ENCODE results near the gene UNC119B.
"Not testable (repeated sequence)": the region's sequence is repeated elsewhere in the genome, so short reads cannot be mapped to it uniquely, and the experiment has no call there.

UNC119B gene

DNA sequence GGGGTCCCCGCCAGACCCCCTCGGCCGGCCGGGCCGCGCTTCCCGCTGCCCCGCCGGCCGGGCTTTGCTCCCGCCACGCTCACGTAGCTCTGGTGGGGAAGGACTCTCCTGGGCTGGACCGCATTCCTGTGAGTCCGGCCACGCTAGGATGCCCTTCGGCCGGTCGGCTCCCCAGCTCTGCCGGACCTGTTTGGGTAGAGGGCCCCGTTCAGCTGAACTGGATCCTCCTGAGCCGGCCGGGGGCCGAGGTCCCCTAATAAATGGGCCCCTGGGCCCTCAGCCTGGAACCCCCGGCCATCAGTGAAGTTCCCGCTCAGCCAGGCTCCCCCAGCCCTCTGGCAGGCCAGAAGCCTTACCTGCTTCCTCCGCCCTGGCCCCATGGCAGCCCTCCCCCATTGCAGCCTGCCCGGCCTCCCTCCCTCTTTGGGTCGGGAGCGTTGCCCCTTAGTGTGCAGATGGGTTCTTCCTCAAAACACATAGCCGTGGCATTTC, 593 bp downstream of the UNC119B start:
- peak in 22 of 42 donors; percentile 11 to 51 (median 30) for DNase-seq
- intact Hi-C loops (cut with DNase I): loop anchor here (2.0 to 5.0 kb wide), 2 partner anchors 24 to 129 kb away; partner anchors contain the start of genes MLEC and POP5

- intact Hi-C loops (cut with DNase I): loop anchor here (2.0 to 5.0 kb wide), 2 partner anchors 25 to 129 kb away; partner anchors contain the start of genes MLEC and POP5
- peak in 9 of 42 donors; percentile 7 to 45 (median 16) for DNase-seq
Measured at GRCh38 chr12:120711411-120711810, 1.2 kb downstream of the UNC119B start.

DNA sequence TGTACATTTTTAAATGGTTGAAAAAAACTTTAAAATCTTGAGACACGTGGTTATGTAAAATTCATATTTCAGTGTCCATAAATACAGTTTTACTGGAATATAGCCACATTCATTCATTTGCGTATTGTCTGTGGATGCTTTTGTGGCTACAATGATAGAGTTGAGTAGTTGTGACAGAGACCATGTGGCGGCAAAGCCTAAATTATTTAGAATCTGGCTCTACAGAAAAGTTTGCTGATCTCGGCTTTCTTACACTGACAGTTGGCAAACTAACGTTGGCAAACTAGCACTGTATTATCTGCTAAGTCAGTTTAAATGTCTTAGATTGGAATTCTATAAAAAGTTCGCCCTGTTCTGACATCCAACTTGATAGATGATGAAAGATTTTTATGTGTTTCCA, 2.4 kb downstream of the UNC119B start:
- DNase-seq: no peak
- intact Hi-C loops (cut with DNase I): loop anchor here (2.0 to 5.0 kb wide), 2 partner anchors 66 to 130 kb away; partner anchors contain the start of gene POP5

DNA sequence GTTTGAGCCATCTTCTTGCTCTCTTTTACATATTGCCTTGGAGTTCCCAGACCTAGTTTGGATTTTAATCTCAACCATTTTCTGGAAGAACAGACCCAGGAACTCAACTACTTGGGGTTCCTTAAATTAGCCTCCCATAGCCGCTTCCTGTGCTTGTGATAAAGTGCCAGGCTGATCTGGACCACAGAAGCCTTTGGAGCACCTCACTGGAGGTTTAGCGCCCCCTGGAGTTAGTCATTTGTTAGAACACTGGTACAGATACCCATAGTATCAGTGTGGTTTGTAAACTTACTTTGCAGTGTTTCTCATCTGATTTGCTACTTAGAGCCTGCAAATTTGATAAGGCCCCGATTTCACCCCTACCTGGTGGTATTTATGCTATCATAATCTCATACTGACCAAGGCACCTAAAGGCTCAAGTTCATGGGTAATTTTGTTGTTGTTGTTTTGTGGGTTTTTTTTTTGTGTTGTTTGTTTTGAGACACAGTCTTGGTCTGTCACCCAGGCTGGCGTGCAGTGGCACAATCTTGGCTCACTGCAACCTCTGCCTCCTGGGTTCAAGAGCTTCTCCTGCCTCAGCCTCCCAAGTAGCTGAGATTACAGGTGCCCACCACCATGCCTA, 3.7 kb downstream of the UNC119B start:
- intact Hi-C loops (cut with DNase I): loop anchor here (2.0 to 5.0 kb wide), 2 partner anchors 67 to 132 kb away; partner anchors contain the start of gene POP5
- peak in 41 of 42 donors; percentile 40 to 94 (median 77) for DNase-seq

DNA sequence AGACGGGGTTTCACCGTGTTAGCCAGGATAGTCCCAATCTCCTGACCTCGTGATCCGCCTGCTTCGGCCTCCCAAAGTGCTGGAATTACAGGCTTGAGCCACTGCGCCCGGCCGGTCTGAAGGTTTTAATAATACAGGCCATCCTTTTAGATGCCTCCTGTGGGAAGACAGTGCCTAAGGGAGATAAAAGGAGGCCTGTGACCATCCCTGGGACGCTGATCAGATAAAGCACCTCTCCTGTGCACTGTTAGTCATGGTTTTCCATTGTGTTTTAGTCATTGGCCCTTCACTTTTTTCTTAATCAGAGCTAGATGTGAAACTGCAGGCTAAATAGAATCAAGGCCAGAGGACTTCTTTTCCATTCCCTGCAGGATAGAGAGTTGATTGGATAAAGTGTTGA, 7.8 kb downstream of the UNC119B start:
- intact Hi-C loops (cut with DNase I): no loop called here
- no peak for DNase-seq

GRCh38 chr12:120719072-120719471, 8.8 kb downstream of the UNC119B start:
- no peak for DNase-seq
- intact Hi-C loops (cut with DNase I): no loop called here

DNA sequence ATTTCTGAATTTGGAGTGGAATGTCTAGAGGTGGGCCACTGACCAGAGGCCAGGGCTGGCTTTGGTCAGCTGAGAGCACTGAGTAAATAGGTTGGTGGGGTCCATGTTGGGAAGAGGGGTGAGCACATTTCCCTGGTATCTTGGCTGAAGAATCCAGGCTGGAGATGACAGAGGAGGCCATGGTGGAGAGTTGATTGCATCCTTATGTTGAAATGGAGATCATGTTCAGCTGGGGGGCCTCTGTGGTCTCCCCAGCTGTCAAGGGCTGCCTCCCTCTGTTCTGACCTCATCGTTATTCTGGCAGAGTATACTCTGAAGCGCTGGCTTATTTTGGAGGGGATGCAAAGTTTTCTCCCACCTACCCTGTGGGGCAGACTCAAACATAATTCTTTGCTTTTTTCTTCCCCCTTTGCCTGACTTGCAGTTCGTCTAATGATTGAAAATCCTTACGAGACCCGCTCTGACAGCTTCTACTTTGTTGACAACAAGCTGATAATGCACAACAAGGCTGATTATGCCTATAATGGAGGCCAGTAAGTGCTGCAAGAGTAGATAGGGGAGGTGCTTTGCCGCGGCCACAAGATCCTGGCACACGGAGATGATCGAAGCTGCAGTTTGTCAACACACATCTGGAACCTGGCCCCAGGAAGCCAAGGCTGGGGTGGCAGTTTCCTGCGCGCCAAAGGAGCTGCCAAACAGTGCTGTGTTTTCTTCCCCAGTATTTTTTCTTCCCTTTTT, 9.4 kb downstream of the UNC119B start:
- intact Hi-C loops (cut with DNase I): loop anchor here (10.0 kb wide), 1 partner anchor 185 kb away; the partner anchor contains the start of gene SPPL3
- DNase-seq: no peak

- intact Hi-C loops (cut with DNase I): loop anchor here (10.0 kb wide), 1 partner anchor 184 kb away; the partner anchor contains the start of gene SPPL3
- DNase-seq: peak in 26 of 42 donors; percentile 10 to 80 (median 46)
Measured at GRCh38 chr12:120720234-120720986, 10.2 kb downstream of the UNC119B start.

DNA sequence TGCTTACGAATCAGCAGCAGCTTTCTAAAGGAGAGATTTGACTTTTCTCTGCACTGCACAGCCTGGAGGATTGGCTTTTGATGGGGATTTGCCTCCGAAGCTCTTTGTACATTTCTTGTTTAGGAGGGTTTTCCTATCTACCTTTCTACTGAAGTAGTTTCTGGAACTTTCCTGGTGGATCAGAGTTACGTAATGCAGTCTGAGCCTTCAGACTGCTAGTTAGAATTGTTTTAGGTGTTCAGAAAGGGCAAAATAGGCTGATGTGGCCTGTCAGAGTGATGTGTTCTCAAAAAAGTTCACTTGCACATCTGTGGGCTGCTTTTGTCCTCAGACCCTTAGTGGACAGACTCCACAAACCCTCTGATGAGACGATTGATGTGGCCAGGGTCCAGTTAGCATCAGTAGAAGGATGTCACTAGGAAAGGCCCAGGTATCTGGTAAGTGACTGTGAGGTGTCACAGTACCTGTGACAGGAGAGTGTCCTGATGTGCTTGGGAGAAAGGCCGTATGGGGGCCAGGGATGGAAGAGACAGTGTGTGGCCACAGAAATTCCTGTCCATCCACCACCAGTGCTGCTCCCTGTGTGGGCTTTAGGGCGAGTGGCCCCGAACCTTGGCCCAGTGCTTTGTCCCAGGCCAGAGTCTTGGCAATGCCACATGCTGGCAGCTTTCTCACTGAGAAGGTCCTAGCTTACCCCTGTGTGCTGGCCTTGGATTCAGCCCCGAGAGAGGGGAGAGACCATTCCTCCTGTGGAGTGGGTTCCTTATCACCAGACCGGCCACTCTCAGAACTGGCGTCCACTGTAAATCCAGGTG, 10.9 kb downstream of the UNC119B start:
- DNase-seq: no peak

GRCh38 chr12:120721866-120722265, 11.6 kb downstream of the UNC119B start:
- no peak for DNase-seq
- intact Hi-C loops (cut with DNase I): loop anchor here (10.0 kb wide), 1 partner anchor 183 kb away; the partner anchor contains the start of gene SPPL3

More for the DNA sequence above, 10.9 kb downstream of the UNC119B start:
- intact Hi-C loops (cut with DNase I): loop anchor here (10.0 kb wide), 1 partner anchor 184 kb away; the partner anchor contains the start of gene SPPL3

- no peak for DNase-seq
- intact Hi-C loops (cut with DNase I): loop anchor here (10.0 kb wide), 1 partner anchor 182 kb away; the partner anchor contains the start of gene SPPL3
Measured at GRCh38 chr12:120722784-120723183, 12.5 kb downstream of the UNC119B start.

- no peak for DNase-seq
- intact Hi-C loops (cut with DNase I): loop anchor here (10.0 kb wide), 1 partner anchor 180 kb away; the partner anchor contains the start of gene SPPL3
Measured at GRCh38 chr12:120724720-120725119, 14.5 kb downstream of the UNC119B start.

DNA sequence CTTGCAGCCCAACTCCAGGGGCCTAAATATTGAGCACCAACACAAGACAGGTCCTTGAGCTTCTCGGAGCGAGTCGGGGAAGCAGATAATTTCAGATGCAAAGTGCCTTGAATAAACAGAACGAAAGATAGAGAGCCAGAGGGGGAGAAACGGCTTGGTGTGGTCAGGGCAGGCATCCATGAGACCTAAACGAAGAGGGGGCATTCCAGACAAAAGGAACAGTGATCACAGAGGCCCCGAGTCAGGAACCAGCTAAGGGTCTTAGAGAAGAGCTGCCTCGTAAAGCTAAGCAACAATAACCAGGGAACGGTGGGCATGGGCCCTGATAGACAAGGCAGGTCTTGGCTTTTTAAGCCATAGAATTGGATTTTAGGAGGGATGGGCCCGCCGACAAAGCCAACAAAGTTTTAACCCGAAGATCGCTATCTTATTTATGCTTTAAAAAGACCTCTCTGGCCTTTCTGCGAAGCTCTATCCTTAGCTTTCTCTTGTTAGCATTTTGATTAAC, 14.9 kb downstream of the UNC119B start:
- intact Hi-C loops (cut with DNase I): loop anchor here (10.0 kb wide), 1 partner anchor 180 kb away; the partner anchor contains the start of gene SPPL3
- DNase-seq: no peak

- intact Hi-C loops (cut with DNase I): loop anchor here (10.0 kb wide), 1 partner anchor 179 kb away; the partner anchor contains the start of gene SPPL3
- peak; percentile 58 to 93 (median 86) for DNase-seq
Measured at GRCh38 chr12:120725659-120726509, 15.6 kb downstream of the UNC119B start, which contains the start of gene ACADS. Gene ACADS, plus strand, starts transcription at chr12:120725826. Its CDS starts 60 bp downstream, at chr12:120725886.

- intact Hi-C loops (cut with DNase I): loop anchor here (10.0 kb wide), 1 partner anchor 178 kb away; the partner anchor contains the start of gene SPPL3
- DNase-seq: no peak
Measured at GRCh38 chr12:120726510-120726793, 16.2 kb downstream of the UNC119B start.

GRCh38 chr12:120726961-120727360, 16.7 kb downstream of the UNC119B start:
- DNase-seq: no peak
- intact Hi-C loops (cut with DNase I): loop anchor here (10.0 kb wide), 1 partner anchor 178 kb away; the partner anchor contains the start of gene SPPL3

DNA sequence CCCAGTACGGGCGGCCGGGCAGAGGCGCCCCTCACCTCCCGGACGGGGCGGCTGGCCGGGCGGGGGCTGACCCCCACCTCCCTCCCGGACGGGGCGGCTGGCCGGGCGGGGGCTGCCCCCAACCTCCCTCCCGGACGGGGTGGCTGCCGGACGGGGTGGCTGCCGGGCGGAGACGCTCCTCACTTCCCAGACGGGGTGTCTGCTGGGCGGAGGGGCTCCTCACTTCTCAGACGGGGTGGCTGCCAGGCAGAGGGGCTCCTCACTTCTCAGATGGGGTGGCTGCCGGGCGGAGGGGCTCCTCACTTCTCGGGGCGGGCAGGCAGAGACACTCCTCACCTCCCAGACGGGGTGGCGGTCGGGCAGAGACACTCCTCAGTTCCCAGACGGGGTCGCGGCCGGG, 21.9 kb downstream of the UNC119B start:
- DNase-seq; intact Hi-C loops (cut with DNase I): not testable (repeated sequence)

Measured in head of caudate nucleus (tissue), 42 donors.